Measurements from ENCODE around the gene RAB17. TPM values are rescaled to one million over a fixed set of nuclear protein-coding genes. Genes with fewer than 3 reads are reported as not detected.

The RAB17 gene
- total and polyA plus RNA-seq, 10 of the 15 experiments (the other 5 are each of a cell fraction or from before 2014, with no cell fraction given), result 0.07 to 1.4 (median 0.28) TPM; not detected in 3

GRCh38 chr2:237556773-237557632 lies 33.5 kb downstream of the RAB17 start (continued):
- TF ChIP-seq ATF2 (IDR thresholded peaks at IDR 0.05; ENCODE audit: low read length) (peak; percentile 46; the same call in 1 of the 2 replicates), ESRRA (IDR thresholded peaks at IDR 0.05; ENCODE audit: low read length) (no peak), SIN3A (IDR thresholded peaks at IDR 0.05; ENCODE audit: low read depth, low read length) (no peak), JUND (IDR thresholded peaks at IDR 0.05; ENCODE audit: low read depth, low read length) (peak; percentile 80), TCF3 (IDR thresholded peaks at IDR 0.05; ENCODE audit: borderline replicate concordance, insufficient read depth, low read depth, low read length) (no peak), ZNF687 (IDR thresholded peaks at IDR 0.05) (peak; percentile 75; the same call in 1 of the 2 replicates), PRDM15 (CRISPR knock-in tag; IDR thresholded peaks at IDR 0.05) (no peak), MAX (IDR thresholded peaks at IDR 0.05; ENCODE audit: low read depth, low read length) (0 out of 2 replicates have a peak, but pooled peaks have one; percentile 39), IKZF1 (conservative IDR thresholded peaks at IDR 0.05) (peak; percentile 38; the same call in 1 of the 2 replicates), PKNOX1 (IDR thresholded peaks at IDR 0.05) (peak; percentile 42; the same call in 1 of the 2 replicates), ZSCAN29 (IDR thresholded peaks at IDR 0.05) (no peak), JUNB (IDR thresholded peaks at IDR 0.05) (peak; percentile 88), SMARCA5 (IDR thresholded peaks at IDR 0.05) (no peak), FOXM1 (IDR thresholded peaks at IDR 0.05; ENCODE audit: low read depth, low read length) (peak; percentile 43; the same call in 1 of the 2 replicates), TBL1XR1 (IDR thresholded peaks at IDR 0.05; ENCODE audit: low read depth, low read length) (0 out of 2 replicates have a peak, but pooled peaks have one; percentile 16), KAT2A (conservative IDR thresholded peaks at IDR 0.05; ENCODE audit: control insufficient read depth, low read depth, low read length) (no peak), HDAC6 (IDR thresholded peaks at IDR 0.05; ENCODE audit: unreplicated experiment) (no peak), CHD4 (IDR thresholded peaks at IDR 0.05) (no peak), ZNF622 (IDR thresholded peaks at IDR 0.05) (no peak), ZNF217 (IDR thresholded peaks at IDR 0.05) (no peak)

Data from GM12878 (cell line).